Tibial artery (tissue), 4 donors: ENCODE data around the gene RIC8B.
A peak's percentile ranks its signal among the peaks of the same experiment; 100 is the strongest.

Experiments used
- DNase-seq, 2 donors: peaks; one replicate each; pipeline ENCODE4 v3.0.0-alpha.2; 2019
- H3K27ac ChIP-seq, 2 donors: fragments of 200-600 bp; sonication (generic) in 1 of 2; 1 replicate in 1 of 2; 2 replicates in 1 of 2; pipeline ENCODE4 v1.5.1; 2018 to 2019; ENCODE audit warnings: mild to moderate bottlenecking in 1 of 2
- H3K27me3 ChIP-seq, 2 donors: fragments of 200-600 bp; sonication (generic) in 1 of 2; one replicate each; pipeline versions ENCODE4 v1.5.1 to v1.6.0; 2016 to 2019
- H3K36me3 ChIP-seq, 3 donors: fragments of 200-600 bp; sonication (generic) in 2 of 3; one replicate each; pipeline ENCODE4 v1.5.1; 2016 to 2019; ENCODE audit warnings: mild to moderate bottlenecking in 2 of 3
- H3K4me1 ChIP-seq, 4 donors: fragments of 200-600 bp; sonication (generic) in 2 of 4; 1 replicate in 3 of 4; 2 replicates in 1 of 4; pipeline ENCODE4 v1.5.1; 2016 to 2019
- H3K4me3 ChIP-seq, 2 donors: fragments of 200-600 bp; sonication (generic) in 1 of 2; 1 replicate in 1 of 2; 2 replicates in 1 of 2; pipeline ENCODE4 v1.5.1; 2018 to 2019; ENCODE audit warnings: mild to moderate bottlenecking in 2 of 2
- H3K9me3 ChIP-seq, 3 donors: fragments of 200-600 bp; sonication (generic) in 1 of 3; one replicate each; pipeline ENCODE4 v1.5.1; 2016 to 2019
- CTCF ChIP-seq, 2 experiments: fragments of 200-600 bp in 1 of 2; fragments of 450-650 bp in 1 of 2; IDR thresholded peaks; one replicate each; pipeline ENCODE4 v1.5.1; 2017 to 2019; ENCODE audit warnings: antibody characterized with exemption in 2 of 2, mild to moderate bottlenecking in 1 of 2, moderate library complexity in 1 of 2
- intact Hi-C: fragments of 100-400 bp; cut with DNase I; formaldehyde crosslinking; loops from one replicate; pipeline ENCODE4 v1.15.0; 2023; ENCODE audit warnings: low total_unique reads

Gene RIC8B

GRCh38 chr12:106900554-106900953 is 126.1 kb downstream of the RIC8B start:
- H3K36me3 ChIP-seq: no peaks in the 10 kb centered on the region

GRCh38 chr12:106901276-106901675 is 126.8 kb downstream of the RIC8B start:
- H3K27ac ChIP-seq: no peak overlapping the region
- peaks cover 0 to 10% of the 10 kb centered on the region in 2 donors for H3K27me3 ChIP-seq
- no peak for TF ChIP-seq CTCF (IDR thresholded peaks at IDR 0.05)
- H3K4me3 ChIP-seq: no peak overlapping the region
- H3K9me3 ChIP-seq: no peaks in the 10 kb centered on the region
- intact Hi-C loops: no loop called here
- no peaks in the 10 kb centered on the region for H3K36me3 ChIP-seq
- H3K4me1 ChIP-seq: peaks cover 0 to 11% (median 6%) of the 10 kb centered on the region in 4 donors
- DNase-seq: no peak

More at GRCh38 chr12:106900554-106900953, 126.1 kb downstream of the RIC8B start:
- TF ChIP-seq CTCF (IDR thresholded peaks at IDR 0.05): no peak
- H3K9me3 ChIP-seq: no peaks in the 10 kb centered on the region
- no peak overlapping the region for H3K27ac ChIP-seq
- H3K27me3 ChIP-seq: peaks cover 0 to 7% of the 10 kb centered on the region in 2 donors
- H3K4me1 ChIP-seq: peaks cover 0 to 11% (median 6%) of the 10 kb centered on the region in 4 donors
- intact Hi-C loops: no loop called here
- no peak overlapping the region for H3K4me3 ChIP-seq
- no peak for DNase-seq

- Histone ChIP-seq H3K9me3 (no peaks in the 10 kb centered on the region), H3K27me3 (peaks cover 0 to 15% of the 10 kb centered on the region in 2 donors), H3K4me3 (no peak overlapping the region), H3K27ac (no peak overlapping the region), H3K4me1 (peaks cover 0 to 11% (median 6%) of the 10 kb centered on the region in 4 donors), H3K36me3 (no peaks in the 10 kb centered on the region)
- no peak for DNase-seq
- no peak for TF ChIP-seq CTCF (IDR thresholded peaks at IDR 0.05)
- intact Hi-C loops: no loop called here
These were observed 127.6 kb downstream of the RIC8B start for GRCh38 chr12:106902053-106902452.

GRCh38 chr12:106903241-106903945 is 128.9 kb downstream of the RIC8B start:
- no peak for TF ChIP-seq CTCF (IDR thresholded peaks at IDR 0.05)
- intact Hi-C loops: no loop called here
- Histone ChIP-seq H3K27ac (peak overlapping the region in 1 of 2 donors; percentile 15), H3K4me3 (peak overlapping the region; percentile 39 to 55), H3K36me3 (no peaks in the 10 kb centered on the region), H3K4me1 (peaks cover 0 to 11% (median 6%) of the 10 kb centered on the region in 4 donors), H3K27me3 (peaks cover 0 to 22% of the 10 kb centered on the region in 2 donors), H3K9me3 (no peaks in the 10 kb centered on the region)
- peak; percentile 52 to 77 for DNase-seq

GRCh38 chr12:106906715-106907114 is 132.2 kb downstream of the RIC8B start:
- DNase-seq: no peak
- peaks cover 0 to 22% of the 10 kb centered on the region in 2 donors for H3K27me3 ChIP-seq
- no peaks in the 10 kb centered on the region for H3K9me3 ChIP-seq
- TF ChIP-seq CTCF (IDR thresholded peaks at IDR 0.05): no peak
- no peaks in the 10 kb centered on the region for H3K36me3 ChIP-seq
- no peak overlapping the region for H3K27ac ChIP-seq
- H3K4me3 ChIP-seq: no peak overlapping the region
- peaks cover 0 to 11% (median 6%) of the 10 kb centered on the region in 4 donors for H3K4me1 ChIP-seq
- intact Hi-C loops: no loop called here
